ENCODE results near the gene MOV10L1.
A peak's percentile ranks its signal among the peaks of the same experiment; 100 is the strongest.
"Not testable (repeated sequence)": the region's sequence is repeated elsewhere in the genome, so short reads cannot be mapped to it uniquely, and the experiment has no call there.

MOV10L1 gene

DNA sequence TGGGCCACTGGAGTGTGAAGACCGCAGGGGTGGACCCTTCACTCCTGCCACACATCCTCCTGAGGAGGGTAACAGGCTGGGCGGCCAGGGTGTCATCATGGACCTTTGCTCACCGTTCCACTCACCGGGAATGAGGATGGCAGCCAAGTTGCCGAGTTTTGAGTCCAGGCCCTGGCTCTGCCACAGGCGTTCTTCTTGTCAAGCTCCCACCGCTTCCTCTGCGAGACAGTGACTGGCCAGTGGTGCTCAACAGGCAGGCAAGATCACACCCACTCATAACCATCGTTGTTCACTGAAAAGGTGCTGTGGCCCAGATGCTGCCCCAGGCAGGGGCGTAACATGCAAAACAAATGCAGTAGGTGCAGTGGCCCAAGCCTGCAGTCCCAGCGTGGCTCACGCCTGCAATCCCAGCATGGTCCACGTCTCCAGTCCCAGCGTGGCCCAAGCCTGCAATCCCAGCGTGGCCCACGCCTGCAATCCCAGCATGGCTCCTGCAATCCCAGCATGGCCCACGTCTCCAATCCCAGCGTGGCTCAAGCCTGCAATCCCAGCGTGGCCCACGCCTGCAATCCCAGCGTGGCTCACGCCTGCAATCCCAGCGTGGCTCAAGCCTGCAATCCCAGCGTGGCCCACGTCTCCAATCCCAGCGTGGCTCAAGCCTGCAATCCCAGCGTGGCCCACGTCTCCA is 75.8 kb downstream of the MOV10L1 start:
- no peak for DNase-seq

DNA sequence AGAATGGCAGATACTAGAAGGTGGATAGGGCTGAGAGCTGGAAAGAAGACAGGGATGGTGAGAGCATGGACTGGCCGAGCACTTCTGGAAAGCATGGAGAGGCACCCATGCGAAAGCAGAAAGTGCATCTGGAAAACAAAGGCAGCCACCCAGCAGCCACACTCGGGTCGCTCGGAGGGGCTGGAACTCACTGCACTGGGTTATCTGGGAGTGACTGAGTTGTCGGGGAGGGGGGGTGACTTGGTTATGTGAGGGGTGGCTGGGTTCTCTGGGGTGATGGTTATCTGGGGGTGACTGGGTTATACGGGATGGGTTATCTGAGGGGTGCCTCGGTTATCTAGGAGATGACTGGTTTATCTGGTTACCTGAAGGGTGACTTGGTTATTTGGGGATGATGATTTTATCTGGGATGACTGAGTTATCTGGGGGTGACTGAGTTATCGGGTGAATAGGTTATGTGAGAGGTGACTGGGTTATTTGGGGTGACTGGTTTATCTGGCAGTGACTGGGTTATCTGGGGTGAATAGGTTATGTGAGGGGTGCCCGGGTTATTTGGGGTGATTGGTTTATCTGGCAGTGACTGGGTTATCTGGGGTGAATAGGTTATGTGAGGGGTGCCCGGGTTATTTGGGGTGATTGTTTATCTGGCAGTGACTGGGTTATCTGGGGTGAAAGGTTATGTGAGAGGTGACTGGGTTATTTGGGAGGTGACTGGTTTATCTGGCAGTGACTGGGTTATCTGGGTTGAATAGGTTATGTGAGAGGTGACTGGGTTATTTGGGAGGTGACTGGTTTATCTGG is 78.1 kb downstream of the MOV10L1 start:
- no peak for DNase-seq

DNA sequence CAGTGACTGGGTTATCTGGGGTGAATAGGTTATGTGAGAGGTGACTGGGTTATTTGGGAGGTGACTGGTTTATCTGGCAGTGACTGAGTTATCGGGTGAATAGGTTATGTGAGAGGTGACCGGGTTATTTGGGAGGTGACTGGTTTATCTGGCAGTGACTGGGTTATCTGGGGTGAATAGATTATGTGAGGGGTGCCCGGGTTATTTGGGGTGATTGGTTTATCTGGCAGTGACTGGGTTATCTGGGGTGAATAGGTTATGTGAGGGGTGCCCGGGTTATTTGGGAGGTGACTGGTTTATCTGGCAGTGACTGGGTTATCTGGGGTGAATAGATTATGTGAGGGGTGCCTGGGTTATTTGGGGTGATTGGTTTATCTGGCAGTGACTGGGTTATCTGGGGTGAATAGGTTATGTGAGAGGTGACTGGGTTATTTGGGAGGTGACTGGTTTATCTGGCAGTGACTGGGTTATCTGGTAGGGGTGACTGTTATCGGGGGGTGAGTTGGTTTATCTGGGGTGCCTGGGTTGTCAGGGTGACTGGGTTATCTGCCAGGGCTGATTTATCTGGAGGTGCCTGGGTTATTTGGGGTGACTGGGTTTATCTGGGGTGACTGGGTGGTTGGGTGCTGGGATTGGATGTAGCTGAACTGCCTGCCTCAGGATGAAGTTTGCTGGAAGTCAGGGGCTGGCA is 78.8 kb downstream of the MOV10L1 start:
- not testable (repeated sequence) for DNase-seq

DNA sequence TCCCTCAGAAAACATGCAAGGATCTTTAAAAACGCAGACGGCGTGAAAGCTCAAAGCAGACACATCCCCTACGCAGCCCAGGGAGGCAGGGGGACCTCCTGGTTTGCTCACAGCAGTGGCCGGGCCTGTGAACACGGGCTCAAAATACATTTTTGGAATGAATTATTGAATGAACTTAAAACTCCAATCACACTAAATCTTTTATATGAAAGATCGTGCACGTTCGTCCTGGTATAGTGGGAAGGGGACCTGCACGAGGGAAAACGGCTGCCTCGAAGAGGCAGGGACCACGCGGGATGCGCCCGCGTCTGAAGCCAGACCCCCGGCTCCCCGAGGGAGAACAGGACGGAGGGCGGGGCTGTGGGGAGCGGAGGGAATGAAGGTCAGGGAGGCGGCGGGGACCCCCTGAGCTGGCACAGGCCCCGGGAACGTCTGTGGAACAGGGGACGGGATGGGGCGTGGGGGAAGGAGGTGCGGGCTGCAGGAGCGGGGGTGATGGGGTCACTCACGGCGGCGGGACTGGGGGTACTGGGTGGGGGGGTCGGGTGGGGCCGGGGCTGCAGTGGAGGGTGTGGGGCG is 79.5 kb downstream of the MOV10L1 start:
- DNase-seq, result no peak

DNA sequence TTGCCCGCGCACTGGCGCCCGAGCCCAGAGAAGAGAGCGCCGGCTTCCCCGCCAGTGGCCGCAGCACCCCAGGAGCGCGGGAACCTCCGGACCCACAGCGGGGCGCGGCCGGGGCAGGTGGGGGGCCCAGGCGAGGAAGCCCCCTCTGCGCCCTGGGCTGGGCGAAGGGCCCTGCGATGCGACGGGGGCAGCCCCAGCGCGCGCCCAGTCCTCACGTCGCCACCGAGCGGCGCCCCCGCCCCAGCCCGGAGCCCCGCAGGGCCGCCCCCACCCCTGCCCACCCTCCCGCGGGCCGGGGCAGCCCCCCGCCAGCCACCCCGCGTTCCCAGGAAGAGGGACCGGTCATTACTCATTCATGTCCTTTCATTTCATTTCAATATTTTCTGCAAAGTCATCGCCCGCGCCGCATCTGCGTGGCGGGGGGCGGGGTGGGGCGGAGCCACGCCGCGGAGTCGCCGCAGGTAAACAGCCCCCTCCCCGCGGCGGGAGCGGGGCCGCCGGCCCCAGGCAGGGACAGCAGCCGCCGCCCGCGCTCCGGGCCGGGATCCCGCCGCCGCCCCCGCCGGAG is 80.1 kb downstream of the MOV10L1 start:
- peak; percentile 41 for DNase-seq

DNA sequence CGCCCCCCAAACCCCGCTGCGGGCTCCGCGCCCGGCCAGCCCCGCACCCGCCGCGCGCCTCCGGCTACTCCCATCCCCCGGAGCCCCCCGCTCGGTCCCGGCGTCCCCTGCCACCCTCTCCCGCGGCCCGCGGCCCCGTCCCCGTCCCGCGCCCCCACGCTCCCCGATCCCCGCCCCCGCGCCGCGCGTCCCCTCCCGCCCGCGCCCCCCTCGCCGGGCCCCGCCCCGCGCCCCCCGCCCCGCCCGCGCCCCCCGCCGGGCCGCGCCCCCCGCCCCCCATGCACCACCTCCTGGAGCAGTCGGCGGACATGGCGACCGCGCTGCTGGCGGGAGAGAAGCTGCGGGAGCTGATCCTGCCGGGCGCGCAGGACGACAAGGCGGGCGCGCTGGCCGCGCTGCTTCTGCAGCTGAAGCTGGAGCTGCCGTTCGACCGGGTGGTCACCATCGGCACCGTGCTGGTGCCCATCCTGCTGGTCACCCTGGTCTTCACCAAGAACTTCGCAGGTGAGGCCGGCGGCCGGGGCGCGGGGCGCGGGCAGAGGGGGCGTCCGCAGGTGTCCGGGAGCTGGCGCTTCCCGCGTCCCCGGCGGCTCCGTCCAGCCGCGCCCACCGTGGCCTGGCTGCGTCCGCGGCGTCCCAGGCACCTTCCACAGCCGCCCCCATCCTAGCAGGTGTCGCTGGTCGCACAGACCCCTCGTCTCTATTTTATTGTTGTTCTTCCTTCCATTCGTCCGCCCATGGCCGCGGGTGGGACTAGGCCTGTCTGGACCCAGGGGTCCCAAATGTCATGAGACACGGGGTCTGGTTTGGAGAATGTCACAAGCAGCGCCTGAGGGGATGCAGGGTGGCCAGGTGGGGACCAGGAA is 80.9 kb downstream of the MOV10L1 start, which contains the start of gene PANX2:
PANX2 (plus strand) TSS at position 279 of the 866 bp plus-strand sequence; CDS start at position 279, 0 bp downstream.
- no peak for DNase-seq

DNA sequence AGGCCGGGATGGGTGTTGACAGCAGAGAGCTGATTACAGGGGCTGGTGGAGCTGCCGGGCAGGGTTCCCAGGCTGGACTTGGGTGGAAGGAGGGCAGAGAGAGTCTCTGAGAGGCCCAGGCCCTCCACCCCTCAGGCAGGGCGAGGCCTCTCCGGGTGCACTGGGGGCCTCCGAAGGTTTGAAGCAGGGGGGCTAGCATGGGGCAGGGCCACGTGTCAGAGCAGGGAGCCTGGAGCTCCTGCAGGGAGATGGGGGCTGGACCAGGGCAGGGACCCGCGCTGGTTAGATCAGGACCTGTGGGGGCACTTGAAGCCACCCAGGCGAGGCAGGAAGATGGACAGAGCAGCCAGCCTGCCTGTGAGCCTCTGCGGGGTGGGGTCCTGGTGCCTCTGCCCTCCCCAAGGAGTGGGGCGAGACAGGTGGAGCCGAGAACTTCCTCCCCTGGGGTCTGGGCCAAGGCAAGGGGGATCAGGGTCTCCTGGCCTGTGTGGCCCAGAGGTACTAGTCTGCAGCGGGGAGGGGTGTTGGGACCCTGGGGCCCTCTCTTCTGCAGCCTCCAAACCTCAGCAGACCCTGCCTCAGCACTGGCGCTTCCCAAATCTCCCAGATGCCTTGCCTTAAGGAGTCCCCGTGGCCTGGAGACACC is 81.6 kb downstream of the MOV10L1 start:
- DNase-seq, result no peak

DNA sequence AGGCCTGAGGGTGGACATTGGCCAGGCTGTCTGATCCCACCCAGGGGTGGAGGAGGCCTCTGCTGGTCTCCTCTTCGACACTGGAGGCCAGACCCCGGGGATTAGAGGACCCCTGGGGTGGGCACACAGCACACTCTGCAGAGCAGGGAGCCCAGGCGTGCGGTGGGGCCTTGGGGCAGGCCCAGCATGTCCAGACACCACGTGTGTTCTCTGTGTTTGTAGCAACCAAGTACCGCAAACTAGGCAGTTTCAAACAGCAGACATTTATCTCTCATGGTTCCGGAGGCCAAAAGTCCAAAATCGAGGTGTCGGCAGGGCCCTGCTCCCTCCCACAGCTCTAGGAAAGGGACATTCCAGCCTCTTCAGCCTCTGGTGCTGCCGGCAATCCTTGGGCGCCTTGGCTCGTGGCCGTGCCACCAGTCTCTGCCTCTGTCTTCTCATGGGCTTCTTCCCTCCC is 82.2 kb downstream of the MOV10L1 start:
- DNase-seq, result no peak

DNA sequence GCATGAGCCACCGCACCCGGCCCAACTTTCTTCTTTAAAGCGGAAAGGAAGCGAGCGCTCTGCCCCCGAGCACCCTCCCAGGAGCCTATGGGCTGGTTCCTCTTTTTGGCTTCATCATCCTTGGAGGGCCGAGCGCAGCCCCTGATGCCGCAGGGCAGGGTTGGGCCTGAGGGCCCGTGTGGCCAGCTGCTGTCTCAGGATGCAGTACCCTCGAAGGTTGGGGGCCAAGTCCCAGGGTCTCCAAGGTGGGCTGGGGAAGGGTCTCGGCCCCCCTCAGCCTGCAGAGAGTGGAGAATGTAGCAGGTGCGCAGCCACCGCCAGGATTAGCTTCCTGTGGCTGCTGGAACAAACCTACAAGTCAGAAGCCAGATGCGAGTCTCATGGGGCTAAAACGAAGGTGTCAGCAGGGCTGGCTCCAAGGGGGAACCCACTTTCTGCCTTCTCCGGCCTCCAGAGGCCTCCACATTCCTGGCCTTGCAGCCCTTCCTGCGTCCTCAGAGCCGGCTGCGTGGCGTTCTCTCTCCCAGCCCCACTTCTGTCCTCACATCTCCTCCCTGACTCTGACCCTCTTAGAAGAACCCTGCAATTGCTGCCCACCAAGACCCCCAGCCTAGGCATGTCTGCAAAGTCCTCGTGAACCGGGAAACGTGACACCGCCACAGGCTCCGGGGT is 83.6 kb downstream of the MOV10L1 start:
- peak; percentile 42 for DNase-seq

DNA sequence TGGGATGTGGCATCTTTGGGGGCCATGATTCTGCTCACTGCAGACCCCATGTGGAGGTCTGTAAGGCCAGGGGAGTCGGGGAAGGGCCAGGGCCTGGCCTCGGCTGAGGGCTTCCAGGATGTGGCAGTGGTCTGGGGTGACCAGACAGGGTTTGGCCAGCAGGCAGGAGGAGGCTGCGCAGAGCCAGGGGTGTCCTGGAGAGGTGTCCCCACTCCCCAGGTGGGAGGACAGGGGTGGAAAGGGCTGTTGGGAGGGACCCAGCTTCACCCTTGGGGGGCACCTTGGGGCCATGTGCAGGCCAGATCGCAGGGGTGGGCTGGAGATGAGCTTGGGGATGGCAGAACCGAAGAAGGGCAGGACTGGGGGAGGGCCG is 84.2 kb downstream of the MOV10L1 start:
- no peak for DNase-seq

DNA sequence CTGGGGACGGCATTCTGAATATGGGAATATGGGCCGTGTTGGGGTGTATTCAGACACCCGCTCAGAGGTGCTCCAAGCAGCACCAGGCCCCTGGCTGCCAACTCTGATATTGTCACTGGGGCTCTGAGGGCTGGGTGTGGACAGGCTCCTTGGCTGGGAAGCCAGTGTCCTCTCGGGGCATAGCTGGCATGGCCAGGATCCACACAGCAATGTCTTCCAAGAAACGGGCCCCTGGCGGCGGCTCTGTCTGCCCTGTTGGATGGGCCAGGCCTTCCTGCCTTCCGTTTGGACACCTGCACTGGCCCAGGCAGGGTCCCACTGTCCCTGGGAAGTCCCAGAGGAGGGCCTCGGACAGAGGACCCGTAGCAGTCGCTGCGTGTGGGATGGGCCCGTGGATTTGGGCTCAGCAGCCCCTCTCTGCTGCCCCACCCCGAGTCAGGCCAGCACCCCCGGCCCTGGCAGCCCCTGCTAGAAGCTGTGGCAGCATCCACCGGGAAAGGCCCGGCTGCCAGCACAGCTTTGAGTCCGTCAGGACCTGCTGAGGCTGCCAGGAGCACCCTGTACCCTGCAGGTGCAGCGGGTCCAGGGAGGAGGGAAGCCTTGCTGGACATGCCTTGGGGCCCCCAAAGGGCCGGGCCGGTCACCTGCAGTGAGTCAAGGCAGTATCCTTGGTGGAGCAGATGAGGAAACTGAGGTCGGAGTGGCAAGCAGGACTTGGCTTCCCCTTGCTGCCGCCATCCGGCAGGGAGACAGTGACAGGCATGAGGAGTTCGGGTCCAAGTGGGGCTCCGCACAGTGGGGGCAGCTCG is 84.8 kb downstream of the MOV10L1 start:
- no peak for DNase-seq

DNA sequence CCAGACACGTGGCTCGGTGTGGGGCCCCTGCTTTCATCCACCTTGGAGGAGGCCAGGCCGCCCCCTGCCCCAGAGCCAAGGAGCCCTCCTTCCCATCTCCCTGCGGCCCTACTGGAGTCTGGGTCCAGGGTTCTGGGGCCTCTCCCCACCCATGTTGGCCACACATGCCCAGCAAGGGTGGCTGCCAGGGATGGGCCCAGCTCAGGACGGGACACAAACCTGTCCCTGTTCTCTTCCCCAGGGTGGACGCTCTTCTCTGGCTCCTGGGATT is 85.3 kb downstream of the MOV10L1 start:
- DNase-seq, result no peak

DNA sequence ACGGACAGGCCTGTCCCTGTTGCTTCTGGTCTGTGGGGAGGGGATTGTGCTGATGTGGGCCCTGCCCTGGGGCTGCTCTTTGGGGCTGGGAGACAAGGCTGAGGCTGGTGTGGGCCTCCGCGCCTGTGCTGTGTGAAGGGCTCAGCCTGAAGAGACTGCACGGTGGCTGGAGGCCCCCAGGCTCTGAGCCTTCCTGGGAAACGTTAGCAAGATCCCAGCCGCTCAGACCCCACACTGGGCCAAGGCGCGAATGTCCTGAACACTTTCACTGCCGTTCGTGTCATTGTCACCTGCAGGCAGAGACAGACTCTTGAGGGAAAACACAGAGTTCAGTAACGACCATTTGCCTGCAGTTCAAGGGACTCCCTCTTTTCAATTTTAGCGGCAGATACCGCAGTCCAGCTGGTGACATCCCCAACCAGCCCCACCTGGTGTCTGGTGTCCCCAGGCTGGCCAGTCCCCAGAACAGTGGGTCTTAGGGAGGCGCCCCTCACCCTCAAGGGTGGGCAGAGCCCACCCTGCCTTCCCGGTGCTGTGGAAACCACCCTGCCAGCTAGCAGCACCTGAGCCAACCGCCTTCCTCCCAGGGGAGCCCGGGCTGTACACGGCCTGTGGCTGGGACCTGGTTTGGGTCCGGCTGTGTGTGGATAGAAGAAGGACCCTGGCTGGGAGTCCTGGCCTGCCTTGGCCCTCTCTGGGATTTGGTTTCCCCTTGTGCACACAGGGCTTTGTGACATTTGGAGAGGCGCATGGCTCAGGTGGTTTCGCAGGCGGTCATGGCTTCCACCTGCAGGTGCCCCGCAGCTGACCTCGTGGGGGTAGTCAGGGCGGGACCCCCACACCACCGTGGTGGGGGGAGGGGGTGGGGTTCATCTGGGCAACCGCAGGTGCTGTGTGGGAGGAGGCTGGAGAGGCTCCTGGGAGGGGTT is 86.4 kb downstream of the MOV10L1 start:
- DNase-seq, result no peak

DNA sequence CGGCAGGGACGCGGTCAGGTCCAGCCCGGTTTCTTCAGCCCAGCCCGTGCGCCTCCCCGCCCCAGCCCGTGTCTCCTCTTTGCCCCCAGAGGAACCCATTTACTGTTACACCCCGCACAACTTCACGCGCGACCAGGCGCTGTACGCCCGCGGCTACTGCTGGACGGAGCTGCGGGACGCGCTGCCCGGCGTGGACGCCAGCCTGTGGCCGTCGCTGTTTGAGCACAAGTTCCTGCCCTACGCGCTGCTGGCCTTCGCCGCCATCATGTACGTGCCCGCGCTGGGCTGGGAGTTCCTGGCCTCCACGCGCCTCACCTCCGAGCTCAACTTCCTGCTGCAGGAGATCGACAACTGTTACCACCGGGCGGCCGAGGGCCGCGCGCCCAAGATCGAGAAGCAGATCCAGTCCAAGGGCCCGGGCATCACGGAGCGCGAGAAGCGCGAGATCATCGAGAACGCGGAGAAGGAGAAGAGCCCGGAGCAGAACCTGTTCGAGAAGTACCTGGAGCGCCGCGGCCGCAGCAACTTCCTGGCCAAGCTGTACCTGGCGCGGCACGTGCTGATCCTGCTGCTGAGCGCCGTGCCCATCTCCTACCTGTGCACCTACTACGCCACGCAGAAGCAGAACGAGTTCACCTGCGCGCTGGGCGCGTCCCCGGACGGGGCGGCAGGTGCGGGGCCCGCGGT is 87.2 kb downstream of the MOV10L1 start:
- DNase-seq, result no peak

DNA sequence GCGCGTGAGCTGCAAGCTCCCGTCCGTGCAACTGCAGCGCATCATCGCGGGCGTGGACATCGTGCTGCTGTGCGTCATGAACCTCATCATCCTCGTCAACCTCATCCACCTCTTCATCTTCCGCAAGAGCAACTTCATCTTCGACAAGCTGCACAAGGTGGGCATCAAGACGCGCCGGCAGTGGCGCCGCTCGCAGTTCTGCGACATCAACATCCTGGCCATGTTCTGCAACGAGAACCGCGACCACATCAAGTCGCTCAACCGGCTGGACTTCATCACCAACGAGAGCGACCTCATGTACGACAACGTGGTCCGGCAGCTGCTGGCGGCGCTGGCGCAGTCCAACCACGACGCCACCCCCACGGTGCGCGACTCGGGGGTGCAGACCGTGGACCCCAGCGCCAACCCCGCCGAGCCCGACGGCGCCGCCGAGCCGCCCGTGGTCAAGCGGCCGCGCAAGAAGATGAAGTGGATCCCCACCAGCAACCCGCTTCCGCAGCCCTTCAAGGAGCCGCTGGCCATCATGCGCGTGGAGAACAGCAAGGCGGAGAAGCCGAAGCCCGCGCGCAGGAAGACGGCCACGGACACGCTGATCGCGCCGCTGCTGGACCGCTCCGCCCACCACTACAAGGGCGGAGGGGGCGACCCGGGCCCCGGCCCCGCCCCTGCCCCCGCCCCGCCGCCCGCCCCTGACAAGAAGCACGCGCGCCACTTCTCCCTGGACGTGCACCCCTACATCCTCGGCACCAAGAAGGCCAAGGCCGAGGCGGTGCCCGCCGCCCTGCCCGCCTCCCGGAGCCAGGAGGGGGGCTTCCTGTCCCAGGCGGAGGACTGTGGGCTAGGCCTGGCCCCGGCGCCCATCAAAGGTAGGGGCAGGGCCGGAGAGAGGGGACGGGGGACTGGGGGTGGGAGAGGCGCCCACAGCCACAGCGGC is 88.0 kb downstream of the MOV10L1 start:
- no peak for DNase-seq

DNA sequence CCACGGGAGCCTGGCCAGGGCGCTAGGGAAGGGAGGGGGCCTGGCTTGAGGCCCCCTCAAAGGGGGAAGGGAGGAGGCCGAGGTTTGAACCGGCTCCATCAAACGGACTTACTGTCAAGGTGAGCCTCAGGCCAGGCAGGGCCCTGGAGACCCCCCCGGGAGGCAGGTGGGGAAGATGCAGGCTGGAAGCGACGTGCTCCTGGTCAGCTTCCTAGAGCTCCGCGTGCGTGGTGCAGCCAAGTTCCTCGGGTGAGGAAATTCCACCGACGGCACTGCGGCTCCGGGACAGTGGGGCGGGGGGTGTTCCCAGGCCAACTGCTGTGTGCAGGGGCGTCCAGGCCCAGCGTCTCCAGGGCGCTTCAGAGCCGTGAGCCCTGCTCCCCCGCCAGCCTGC is 88.7 kb downstream of the MOV10L1 start:
- no peak for DNase-seq

Measured in CD4-positive, alpha-beta T cell treated with Interferon gamma for 1 hour (primary cell).